ENCODE results near the gene PRKCE.
"Not testable (repeated sequence)": the region's sequence is repeated elsewhere in the genome, so short reads cannot be mapped to it uniquely, and the experiment has no call there.

Gene PRKCE

DNA sequence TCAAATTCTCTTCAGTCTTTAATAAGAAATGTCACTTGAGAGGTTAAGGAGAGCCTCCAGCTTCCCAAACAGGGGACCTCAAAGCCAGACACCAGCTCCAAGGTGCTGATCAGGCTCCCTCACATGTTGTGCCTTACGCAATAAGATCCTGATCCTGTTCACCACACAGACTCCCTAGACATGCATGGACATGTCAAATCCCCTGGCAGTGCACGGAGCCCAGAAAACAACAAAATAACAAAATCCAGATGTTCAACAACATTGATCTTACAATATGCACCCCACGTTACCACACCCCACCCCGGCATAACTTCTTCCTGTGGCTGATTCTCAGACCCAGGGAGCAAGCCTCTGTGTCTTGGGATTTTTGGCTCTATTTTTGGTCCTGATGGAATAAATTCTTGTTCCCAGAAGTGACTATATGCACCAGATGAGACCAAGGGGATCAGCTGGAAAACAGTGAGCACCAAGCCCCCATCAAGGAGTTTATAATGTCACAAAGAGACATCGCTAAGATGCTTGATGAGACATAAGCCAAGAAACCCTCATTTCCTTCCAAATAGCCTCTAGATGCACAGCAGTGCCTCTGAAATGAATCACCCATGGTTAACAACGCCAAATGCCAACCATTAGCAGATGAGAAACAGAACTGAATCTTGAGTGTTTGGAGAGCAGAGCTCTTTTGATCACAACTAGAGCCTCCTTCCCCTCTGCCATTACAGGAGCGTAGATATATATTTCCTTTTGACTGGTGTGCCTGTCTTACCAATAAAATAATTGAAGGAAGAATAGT, 198.2 kb downstream of the PRKCE start:
- DNase-seq: peak; percentile 57

DNA sequence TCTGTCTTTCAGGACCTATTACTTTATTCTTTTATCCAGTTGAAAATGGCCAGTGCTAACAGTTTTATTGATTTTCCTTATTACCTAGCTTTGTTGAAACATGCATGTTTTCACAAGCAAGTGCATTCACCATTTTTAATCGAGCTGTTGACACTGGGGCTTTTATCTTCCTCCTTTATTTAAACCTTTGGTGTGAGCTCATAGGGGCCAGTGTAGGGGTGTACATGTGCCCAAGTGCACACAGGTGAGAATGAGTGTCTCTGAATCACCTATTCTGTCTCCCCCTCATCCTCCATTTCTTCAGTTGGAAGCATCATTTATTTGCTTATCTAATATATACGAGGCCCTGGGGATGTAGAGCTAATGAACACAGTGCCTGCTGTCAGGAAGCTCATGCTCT, 199.1 kb downstream of the PRKCE start:
- no peak for DNase-seq

DNA sequence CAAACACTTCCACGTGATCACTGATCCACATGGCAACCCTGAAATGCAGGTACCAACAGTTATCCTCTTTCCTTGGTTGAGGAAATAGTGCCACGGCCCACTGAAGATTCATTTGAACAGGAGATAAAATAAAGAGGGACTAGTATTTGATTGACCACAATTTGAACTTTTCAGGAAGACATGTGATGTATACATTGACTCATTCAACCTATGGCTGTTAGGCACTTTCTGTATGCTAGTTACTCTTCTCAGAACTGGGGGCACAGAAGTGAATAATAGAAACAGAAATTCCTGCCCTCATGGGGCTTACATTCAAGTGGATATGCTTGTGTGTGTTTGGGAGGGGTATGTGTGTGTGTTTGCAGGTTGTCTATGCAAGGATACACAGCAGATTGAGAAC, 199.6 kb downstream of the PRKCE start:
- DNase-seq: no peak

DNA sequence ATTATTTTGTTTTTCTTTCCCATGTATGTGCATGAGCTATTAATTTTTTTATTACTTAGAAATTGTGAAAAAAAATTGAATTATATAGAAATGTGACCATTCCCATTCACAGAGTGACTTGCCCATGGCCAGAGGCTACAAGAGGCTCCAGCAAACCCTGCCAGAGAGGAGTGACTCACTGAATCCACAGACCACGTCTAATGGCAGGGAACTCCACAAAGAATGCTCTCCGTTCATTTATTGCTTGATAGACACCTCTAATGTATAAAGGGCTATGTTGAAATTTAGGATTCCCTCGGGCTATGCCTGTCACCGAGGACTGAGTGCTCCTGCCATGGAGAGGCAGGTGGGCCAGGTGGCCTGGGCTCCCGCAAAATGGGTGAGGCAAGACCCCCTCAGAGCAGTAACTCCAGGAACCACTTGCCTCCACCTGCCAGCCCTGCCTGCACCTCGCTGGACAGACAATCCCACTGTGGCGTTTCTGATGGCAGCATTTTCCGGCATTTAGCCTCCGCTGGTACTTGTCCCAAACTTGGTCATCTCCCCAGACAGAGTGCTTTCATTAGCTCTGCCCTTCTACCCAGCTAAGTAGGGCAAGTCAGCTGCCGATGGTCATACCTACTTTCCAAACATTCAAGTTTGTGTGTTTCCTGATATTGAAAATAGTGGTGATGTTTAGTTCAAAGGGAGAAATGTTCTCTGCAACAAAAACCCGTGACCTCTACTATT, 200.3 kb downstream of the PRKCE start:
- DNase-seq: peak; percentile 29

DNA sequence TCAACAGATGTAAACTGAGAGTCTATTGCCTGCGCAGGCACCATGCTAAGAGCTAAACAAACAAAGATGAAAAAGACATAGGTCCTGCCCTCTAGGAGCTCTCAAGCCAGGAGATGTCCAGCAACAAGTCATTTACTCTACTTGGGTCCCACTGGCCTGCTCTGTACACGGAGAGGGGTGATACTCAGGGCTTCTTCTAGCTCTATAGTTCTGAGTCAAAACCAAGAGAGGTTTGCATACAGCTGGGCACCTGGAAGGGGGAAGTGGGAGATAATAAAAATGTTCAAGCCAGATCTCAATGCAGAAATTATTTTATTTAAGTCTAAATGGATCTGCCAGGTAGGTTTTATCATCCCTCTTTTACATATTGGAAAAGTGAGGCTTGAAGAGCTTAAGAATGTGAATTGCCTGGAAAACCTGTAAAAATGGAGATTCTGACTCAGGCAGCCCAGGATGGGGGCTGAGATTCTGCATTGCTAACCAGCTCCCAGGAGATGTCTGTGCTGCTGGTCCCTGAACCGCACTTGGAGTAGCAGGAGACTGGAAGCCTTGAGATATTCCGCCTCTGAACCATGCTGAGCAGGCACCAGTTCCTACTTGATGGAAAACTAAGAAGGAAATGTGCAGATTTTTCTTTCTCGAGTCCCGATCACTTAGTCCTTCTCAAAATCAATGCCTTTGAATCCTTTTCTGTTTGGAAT, 201.1 kb downstream of the PRKCE start:
- DNase-seq: no peak

DNA sequence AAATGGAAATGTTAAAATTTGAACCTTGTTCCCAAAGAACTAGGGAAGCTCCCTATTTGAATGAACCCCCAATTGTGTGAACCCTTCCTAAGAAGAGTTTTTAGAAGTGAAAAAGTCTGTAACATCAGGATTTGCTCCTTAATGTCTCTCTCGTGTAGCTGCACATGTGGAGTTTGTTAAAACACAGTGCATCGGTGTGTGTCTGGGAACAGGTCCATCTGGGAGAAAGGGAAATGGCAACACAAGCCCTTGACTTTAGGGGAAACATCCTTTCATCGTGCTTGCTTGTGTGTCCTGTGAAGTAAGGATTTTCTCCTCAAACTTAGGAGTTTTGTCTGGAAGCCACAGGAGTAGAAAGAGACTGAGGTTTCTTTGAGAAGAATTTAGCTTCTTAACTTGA, 203.9 kb downstream of the PRKCE start:
- DNase-seq: no peak

DNA sequence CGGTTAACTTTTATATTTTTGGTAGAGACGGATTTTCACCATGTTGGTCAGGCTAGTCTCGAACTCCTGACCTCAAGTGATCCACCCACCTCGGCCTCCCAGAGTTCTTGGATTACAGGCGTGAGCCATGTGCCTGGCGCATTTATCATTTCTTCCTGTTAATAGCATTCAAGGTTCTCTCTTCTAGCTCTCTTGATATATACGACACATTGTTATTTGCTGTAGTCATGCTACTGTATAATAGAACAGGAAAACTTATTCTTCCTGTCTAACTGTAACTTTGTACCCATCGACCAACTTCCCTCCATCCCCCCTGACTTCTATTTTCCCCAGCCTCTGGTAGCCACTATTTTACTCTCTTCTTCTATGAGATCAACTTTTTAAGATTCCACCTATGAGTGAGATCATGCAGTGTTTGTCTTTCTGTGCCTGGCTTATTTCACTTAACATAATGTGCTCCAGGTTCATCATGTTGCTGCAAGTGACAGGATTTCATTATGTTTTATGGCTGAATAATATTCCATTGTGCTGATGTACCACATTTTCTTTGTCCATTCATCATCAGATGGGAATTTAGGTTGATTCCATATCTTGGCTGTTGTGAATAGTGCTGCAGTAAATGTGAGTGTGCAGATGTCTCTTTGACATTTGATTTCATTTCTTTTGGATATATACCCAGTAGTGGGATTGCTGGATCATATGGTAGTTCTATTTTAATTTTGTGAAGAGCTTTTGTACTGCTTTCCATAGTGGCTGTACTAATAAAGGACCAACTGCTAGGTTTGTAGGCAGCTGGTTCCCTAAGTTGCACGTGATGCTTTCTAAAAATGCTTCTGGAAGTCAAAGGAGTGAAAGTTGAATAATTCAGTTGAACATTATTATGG, 205.2 kb downstream of the PRKCE start:
- no peak for DNase-seq

DNA sequence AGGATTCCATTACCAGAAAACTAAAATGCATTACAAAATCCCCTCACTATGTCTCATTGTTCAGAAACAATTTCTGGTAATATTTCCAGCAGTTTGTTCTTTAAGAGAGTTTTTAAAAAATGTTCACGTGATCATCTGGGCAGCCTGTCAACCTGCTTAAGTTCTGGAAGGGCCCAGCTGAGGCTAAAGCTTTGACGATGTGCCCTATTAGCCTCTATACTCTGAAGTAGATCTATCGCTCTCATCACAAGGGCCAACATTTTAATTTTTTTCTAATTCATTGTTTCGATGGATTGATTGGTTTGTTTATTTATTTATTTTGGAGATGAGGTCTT, 205.8 kb downstream of the PRKCE start:
- no peak for DNase-seq

DNA sequence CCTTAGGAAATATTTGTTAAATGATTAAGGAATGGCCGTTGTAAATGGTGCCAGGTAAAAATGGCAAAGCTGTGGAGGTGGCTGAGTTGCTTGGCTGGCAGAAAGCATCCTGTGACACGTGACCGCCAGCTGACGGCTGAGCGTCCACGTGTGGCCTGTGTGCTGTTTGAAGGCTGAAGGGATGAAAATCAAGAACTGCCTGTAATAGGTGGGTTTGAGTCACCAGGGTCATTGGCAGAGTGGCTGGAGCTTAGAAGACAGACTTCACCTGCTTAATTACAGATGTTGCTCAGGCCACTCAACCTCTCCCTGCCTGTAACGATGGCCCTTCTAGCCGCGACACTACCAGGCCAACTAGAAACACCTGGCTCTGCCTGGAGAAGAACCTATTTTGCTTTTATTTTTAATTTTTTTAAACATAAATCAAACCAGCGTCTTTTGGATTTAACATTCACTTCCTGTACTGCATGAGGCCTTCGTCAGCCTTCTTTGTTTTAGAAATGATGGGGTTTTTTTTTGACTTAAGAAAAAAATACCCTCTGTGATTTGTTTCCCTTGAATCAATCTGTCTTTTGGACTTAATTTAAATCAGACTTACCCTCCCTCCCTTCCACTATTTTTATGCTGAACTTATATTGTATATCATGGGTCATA, 206.5 kb downstream of the PRKCE start:
- DNase-seq: no peak

DNA sequence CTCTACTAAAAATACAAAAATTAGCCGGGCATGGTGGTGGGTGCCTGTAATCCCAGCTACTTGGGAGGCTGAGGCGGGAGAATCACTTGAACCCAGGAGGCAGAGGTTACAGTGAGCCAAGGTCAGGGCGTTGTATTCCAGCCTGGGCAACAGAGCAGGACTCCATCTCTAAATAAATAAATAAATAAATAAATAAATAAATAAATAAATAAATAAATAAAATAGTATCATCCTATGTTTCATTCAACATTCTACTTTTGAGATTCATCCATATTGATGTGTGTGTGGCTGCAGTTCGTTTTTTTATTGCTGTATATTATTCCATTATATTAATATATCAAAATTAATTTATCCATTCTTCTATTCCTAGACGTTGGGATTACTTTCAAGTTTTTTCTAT, 207.4 kb downstream of the PRKCE start:
- not testable (repeated sequence) for DNase-seq

DNA sequence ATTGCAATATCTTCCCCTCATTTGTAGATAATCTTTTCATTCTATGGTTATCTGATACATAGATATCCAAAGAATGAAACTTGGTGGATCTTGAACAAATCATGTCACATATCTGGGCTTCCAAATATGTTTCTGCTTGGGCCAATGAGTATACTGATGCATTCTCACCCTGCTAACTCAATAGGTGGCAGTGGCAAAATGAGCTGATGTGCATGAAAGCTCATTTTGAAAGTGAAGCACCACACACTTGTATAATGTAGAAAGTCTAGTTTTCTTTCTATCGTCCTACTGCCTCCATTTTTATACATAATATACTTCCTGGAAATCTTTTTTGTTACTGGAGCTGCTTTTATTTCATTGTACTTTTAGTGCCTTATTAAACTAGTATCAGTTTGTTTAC, 208.2 kb downstream of the PRKCE start:
- no peak for DNase-seq

DNA sequence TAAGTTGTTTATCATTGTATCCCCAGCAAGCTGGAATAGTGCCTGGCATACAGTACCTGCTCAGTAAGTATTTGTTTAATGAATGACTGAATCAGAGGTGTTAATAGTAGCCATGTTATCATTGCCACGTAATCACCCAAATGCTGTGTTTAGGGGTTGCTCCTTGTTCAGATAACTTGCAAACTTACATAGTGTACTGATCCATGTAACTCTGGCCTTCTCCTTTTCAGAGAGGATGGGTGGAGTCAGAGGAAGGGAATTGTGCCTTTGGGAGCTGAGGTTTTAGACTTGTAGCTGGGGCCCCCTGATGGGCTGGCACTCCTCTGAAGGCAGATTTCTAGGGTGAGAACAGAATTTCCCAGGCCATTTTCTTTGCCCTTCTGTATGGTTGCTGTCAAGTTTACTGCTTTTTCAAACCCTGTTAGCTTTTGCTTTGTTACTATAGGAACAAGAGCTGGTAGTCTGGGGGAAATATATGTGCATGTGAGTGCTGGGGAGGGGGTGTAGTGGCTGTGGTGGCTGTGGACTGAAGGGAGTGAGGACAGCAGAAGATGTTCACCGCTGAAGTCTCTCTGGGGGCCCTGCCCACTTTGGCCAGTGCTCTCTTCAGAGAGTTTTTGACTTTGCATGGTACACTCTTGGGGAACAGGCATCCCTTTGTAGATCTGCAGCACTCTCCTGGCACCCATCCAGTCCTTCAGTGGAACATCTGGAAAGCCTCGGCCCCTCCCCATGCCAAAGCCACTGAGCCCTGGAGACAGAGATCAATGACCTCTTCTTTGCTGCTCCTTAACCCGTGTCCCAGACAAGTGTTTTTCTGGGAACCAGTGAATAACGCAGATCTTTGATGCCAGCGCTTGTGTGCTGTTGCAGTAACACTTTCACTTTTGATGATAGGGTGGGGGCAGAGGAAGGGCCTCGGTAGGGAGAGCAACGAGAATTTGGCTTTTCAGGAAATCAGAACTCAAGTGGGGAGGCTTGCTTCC, 209.0 kb downstream of the PRKCE start:
- DNase-seq: peak; percentile 54

DNA sequence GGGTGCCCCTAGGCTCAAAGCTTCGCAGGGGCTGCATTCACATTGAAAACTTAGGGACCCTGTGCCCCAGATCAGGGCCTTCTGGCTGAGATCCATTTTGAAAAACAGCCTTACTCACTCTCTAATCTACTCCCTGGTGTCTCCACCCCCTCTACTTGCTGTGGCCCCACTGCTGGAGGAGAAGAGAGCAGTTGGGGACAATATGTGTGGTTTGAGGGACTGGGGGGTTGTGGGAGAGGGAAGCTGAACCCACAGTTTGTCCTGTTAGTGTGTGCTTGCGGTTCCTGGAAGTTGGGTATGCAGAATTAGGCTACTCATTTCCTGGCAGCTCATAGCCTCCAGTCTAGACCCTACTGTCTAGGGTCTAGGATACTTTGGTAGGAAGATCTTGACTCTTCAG, 211.4 kb downstream of the PRKCE start:
- no peak for DNase-seq

DNA sequence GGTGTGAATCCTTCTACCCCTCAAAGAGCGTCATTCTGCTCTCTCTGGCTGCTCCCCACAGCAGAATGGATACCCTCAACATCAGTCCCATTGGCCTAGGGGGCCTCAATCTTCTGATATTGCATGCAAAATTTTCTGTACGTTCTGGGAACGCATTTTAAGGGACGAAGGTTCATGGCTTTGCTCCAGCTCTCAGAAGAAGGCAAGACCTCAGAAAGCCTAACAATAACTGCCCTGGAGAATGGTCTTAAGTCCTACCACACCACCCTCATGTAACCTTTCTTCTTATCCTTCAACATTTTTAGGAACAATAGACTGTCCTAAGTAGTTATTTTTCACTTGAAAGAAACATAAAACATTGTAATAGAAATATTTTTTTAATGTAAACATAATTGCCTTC, 212.6 kb downstream of the PRKCE start:
- no peak for DNase-seq

DNA sequence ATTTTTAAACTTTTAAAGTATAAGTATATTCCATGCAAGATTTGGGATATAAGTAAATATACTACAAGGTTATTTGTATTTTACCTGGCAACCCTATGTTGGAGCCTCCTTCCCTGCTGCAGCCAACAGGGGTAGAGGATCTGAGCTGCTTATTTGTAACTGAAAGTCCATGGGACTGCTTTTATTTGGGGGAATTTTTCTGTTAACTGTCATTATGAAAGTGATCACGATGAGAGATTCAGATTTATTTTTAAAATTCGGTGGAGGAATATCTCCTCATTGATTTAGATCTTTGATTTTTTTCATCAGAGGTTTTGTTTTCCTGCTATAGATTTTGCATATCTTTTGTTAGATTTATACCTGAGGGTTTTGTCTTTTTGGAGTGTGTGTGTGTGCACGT, 215.9 kb downstream of the PRKCE start:
- DNase-seq: no peak

DNA sequence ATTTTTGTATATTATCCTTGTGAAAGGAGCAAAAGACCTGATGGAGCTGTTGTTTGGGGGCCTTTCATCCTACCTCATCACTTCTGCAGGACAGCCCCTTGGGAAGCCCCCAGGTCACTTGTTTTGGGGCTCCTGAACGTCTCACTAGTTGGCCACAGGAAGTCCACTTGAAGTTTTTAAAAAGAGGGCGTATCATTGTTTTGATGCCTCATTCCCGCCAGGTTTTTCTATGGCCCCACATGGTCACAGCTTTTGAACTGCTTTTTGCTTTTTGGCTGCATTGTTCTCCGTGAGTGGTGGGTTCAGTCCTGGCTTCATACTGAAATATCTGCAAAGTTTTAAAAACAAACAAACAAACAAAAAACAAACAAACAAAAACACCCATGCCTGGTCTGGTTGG, 216.3 kb downstream of the PRKCE start:
- no peak for DNase-seq

DNA sequence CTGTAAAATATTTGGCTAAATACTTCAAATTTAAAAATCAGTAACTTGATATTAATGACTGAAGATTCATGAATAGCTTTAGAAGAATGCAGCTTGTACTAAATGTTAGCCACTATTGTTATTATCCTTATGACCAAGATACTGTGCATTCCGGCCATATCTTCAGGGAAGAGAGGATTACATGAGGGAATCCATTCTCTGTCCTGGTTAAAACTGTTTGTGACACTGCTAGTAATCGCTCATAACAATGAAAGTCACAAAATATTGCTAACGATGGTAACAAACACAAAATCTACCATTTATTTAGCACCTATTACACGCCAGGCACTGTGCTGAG, 217.7 kb downstream of the PRKCE start:
- peak; percentile 76 for DNase-seq

DNA sequence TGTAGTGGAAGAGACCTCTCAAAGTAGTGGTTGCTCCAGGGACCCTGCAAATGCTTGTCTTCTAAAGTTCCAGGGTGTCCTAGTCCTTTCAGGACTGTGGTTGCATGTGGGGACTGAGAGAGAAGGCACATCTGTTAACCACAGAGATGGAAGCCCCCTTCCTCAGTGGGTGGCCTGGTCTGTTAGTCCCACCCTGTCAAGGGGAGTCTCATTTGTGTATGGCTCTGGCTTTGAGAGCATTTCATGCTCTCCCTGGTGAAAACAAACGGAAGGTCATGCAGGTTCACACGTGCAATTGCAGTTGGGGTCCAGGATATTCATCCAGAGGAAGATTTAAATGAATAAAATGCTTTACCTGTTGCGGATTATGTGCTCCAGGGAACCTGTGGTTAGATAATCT, 219.6 kb downstream of the PRKCE start:
- no peak for DNase-seq

DNA sequence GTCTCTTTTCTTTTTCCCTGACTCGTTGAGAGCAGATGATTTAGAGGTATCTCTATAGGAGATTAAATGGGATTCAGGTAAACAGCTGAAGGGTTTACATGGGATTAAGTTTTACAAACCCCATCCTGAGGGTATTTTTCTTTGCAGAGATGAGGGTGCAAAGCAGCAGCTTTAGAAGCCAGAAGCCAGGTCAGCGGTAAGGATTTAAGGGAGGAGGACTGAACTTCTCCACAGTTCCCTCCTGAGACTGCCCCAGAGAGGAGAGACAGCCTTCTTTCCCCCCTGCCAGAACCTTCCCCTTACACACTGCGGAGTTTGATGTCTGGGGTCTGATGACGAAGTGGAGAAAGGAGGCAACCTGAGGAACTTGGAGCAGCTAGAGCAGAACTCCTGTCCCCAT, 220.1 kb downstream of the PRKCE start:
- no peak for DNase-seq

DNA sequence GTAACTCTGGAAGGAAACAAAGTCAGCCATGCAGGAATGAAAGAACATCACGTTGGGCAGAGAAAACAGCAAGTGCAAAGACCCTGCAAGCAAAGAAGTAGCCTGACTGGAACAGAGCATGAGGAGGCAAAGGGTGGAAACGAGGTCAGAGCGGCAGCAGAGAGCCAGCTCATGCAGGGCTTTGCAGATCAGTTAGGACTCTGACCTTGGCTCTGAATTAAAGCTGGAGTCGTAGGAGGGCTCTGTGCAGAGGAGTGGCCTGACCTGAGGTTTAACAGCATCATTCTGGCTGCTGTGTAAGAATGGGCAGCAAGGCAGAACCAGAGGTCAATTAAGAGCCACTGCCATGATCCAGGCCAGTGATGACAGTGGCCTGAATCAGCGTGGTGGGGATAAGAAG, 220.7 kb downstream of the PRKCE start:
- DNase-seq: peak; percentile 89

DNA sequence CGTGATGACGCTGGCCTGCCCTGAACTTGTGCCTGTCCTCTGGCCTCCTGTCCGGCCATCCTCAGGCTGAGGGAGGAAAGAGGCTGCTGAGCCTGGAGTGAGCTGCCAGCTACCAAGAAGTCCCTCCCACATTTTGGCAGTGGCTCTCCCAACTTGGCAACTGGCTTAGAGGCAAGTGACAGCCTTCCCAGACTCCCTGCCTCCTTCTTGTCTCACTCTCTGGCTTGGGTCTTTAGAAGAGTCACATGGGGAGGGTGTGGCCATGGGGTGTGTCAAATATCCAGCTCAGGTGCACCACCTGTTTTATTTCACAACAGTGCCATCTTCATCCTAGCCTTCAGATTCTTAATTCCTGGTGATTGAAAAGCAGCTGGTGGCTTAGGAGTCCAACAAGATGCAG, 222.9 kb downstream of the PRKCE start:
- DNase-seq: no peak
